Measurements from ENCODE around the gene CALN1.

GRCh38 chr7:72183835-72184234 lies 228.3 kb downstream of the CALN1 start:
- TF ChIP-seq CTCF (IDR thresholded peaks at IDR 0.05) (no peak), POLR2A (IDR thresholded peaks at IDR 0.05) (no peak), POLR2AphosphoS5 (IDR thresholded peaks at IDR 0.05) (no peak), EP300 (IDR thresholded peaks at IDR 0.05) (no peak)

Data from gastroesophageal sphincter (tissue), 3 donors.